SH-SY5Y (cell line): ENCODE measurements around the gene HTR3D.

Source experiments
- GATA2 ChIP-seq: IDR thresholded peaks from 2 replicates; pipeline ENCODE4 v1.6.1; 2011; ENCODE audit warnings: mild to moderate bottlenecking, low read depth, low read length
- GATA3 ChIP-seq: IDR thresholded peaks from 2 replicates; pipeline ENCODE4 v1.6.1; 2011; ENCODE audit warnings: low read depth, mild to moderate bottlenecking, low read length, moderate library complexity

Gene HTR3D

GRCh38 chr3:184031187-184031792, at the start of gene HTR3D:
Gene HTR3D (plus strand): TSS chr3:184031742. CDS start chr3:184031742, 0 bp downstream.
- TF ChIP-seq GATA2, result no peak
- no peak for TF ChIP-seq GATA3

GRCh38 chr3:183981990-183982644, 49.4 kb upstream of the HTR3D start:
- TF ChIP-seq GATA3, result no peak
- TF ChIP-seq GATA2, result no peak

- TF ChIP-seq GATA2, result no peak
- no peak for TF ChIP-seq GATA3
Measured at GRCh38 chr3:183984127-183984740, 47.3 kb upstream of the HTR3D start.

GRCh38 chr3:183984749-183985729, 46.5 kb upstream of the HTR3D start:
- no peak for TF ChIP-seq GATA3
- TF ChIP-seq GATA2, result no peak

- TF ChIP-seq GATA3, result no peak
- no peak for TF ChIP-seq GATA2
Measured at GRCh38 chr3:183987000-183987600, 44.4 kb upstream of the HTR3D start.

- no peak for TF ChIP-seq GATA3
Measured at GRCh38 chr3:183988216-183988790, 43.2 kb upstream of the HTR3D start.

- TF ChIP-seq GATA3 (no peak), GATA2 (no peak)
Measured at GRCh38 chr3:183991403-183991802, 40.1 kb upstream of the HTR3D start.

- no peak for TF ChIP-seq GATA2
- no peak for TF ChIP-seq GATA3
Measured at GRCh38 chr3:184001761-184002160, 29.8 kb upstream of the HTR3D start.

- TF ChIP-seq GATA2 (no peak), GATA3 (no peak)
Measured at GRCh38 chr3:184002469-184002868, 29.1 kb upstream of the HTR3D start.

- no peak for TF ChIP-seq GATA2
- no peak for TF ChIP-seq GATA3
Measured at GRCh38 chr3:184003187-184003967, 28.2 kb upstream of the HTR3D start.

GRCh38 chr3:184004476-184004875, 27.1 kb upstream of the HTR3D start:
- TF ChIP-seq GATA3 (no peak), GATA2 (no peak)

GRCh38 chr3:184005941-184006507, 25.5 kb upstream of the HTR3D start:
- no peak for TF ChIP-seq GATA2
- no peak for TF ChIP-seq GATA3

GRCh38 chr3:184008161-184008560, 23.4 kb upstream of the HTR3D start:
- TF ChIP-seq GATA2, result no peak
- no peak for TF ChIP-seq GATA3
